ENCODE data around the gene GNB4.

- TF ChIP-seq EP300 (conservative IDR thresholded peaks at IDR 0.05; ENCODE audit: poor library complexity, severe bottlenecking) (no peak), POLR2AphosphoS5 (IDR thresholded peaks at IDR 0.05) (no peak), CTCF (IDR thresholded peaks at IDR 0.05; ENCODE audit: poor library complexity, severe bottlenecking) (no peak)
Observed at GRCh38 chr3:179473565-179473964, 22.3 kb upstream of the GNB4 start.
